GM12873 (cell line): ENCODE data around the gene CYP3A4.

Experiments used
- CTCF ChIP-seq: IDR thresholded peaks from 2 replicates; pipeline ENCODE4 v1.5.1; 2012; ENCODE audit warnings: low read depth, mild to moderate bottlenecking, moderate library complexity, low read length, control low read depth; ENCODE audit not compliant: insufficient read depth; ENCODE audit errors: missing control alignments

The CYP3A4 gene

GRCh38 chr7:99784007-99784406, at the start of gene CYP3A4:
TSS of gene CYP3A4 (minus strand) at chr7:99784184. CDS start at chr7:99784081, 103 bp downstream.
- no peak for TF ChIP-seq CTCF

- TF ChIP-seq CTCF = no peak
These were observed 49.4 kb upstream of the CYP3A4 start for GRCh38 chr7:99833289-99833877.

GRCh38 chr7:99831595-99831994, 47.6 kb upstream of the CYP3A4 start:
- no peak for TF ChIP-seq CTCF

- no peak for TF ChIP-seq CTCF
These were observed 45.7 kb upstream of the CYP3A4 start for GRCh38 chr7:99829524-99830160.

DNA sequence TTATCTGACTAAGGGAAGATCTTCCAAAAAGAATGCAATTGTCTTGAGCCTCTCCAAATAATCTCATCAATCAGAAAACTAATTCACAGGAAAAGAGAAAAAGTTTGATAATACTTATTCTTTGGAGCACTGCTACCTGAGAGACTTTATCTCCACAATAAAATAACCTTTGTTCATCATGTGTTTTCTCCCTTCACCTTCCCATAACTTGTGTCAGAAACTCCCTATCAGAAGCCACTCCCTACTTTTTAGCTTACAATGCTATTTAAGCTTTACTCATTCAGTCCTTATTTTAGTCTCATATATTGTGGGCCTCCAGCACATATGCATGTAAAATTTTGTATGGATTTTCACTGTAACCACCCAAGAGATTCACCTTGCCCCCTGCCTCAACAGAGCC, 44.8 kb upstream of the CYP3A4 start:
- TF ChIP-seq CTCF = no peak

- no peak for TF ChIP-seq CTCF
These were observed 43.2 kb upstream of the CYP3A4 start for GRCh38 chr7:99827040-99827778.

- TF ChIP-seq CTCF = no peak
These were observed 41.9 kb upstream of the CYP3A4 start for GRCh38 chr7:99825873-99826272.
